ENCODE results near the gene IVNS1ABP. TPM values are rescaled to one million over a fixed set of nuclear protein-coding genes. Genes with fewer than 3 reads are reported as not detected.
"Not testable (repeated sequence)": the region's sequence is repeated elsewhere in the genome, so short reads cannot be mapped to it uniquely, and the experiment has no call there.

The IVNS1ABP gene
- total RNA-seq (69.7 TPM), polyA plus RNA-seq (70.0 TPM)
- long read RNA-seq, donor 1, full-length matches to known transcripts, result 2 of 2 reads
- long read RNA-seq, donor 1, partial matches to known transcripts, result 0 of 2 reads
- long read RNA-seq, donor 1, other reads (novel, unspliced or antisense), result 0 of 2 reads
- long read RNA-seq, donor 2, full-length matches to known transcripts, result 18 of 98 reads
- long read RNA-seq, donor 2, partial matches to known transcripts, result 75 of 98 reads
- long read RNA-seq, donor 2, other reads (novel, unspliced or antisense), result 5 of 98 reads
- long read RNA-seq, donor 3, full-length matches to known transcripts, result 24 of 157 reads
- long read RNA-seq, donor 3, partial matches to known transcripts, result 133 of 157 reads
- long read RNA-seq, donor 3, other reads (novel, unspliced or antisense), result 0 of 157 reads
- long read RNA-seq, donor 4, full-length matches to known transcripts, result 8 of 37 reads
- long read RNA-seq, donor 4, partial matches to known transcripts, result 29 of 37 reads
- long read RNA-seq, donor 4, other reads (novel, unspliced or antisense), result 0 of 37 reads
- long read RNA-seq, donor 5, full-length matches to known transcripts, result 17 of 141 reads
- long read RNA-seq, donor 5, partial matches to known transcripts, result 119 of 141 reads
- long read RNA-seq, donor 5, other reads (novel, unspliced or antisense), result 5 of 141 reads
- long read RNA-seq, donor 6, full-length matches to known transcripts, result 15 of 39 reads
- long read RNA-seq, donor 6, partial matches to known transcripts, result 24 of 39 reads
- long read RNA-seq, donor 6, other reads (novel, unspliced or antisense), result 0 of 39 reads
- long read RNA-seq, donor 7, full-length matches to known transcripts, result 33 of 114 reads
- long read RNA-seq, donor 7, partial matches to known transcripts, result 81 of 114 reads
- long read RNA-seq, donor 7, other reads (novel, unspliced or antisense), result 0 of 114 reads
- long read RNA-seq, donor 8, full-length matches to known transcripts, result 4 of 15 reads
- long read RNA-seq, donor 8, partial matches to known transcripts, result 11 of 15 reads
- long read RNA-seq, donor 8, other reads (novel, unspliced or antisense), result 0 of 15 reads
- long read RNA-seq, donor 9, full-length matches to known transcripts, result 8 of 25 reads
- long read RNA-seq, donor 9, partial matches to known transcripts, result 17 of 25 reads
- long read RNA-seq, donor 9, other reads (novel, unspliced or antisense), result 0 of 25 reads
- long read RNA-seq, donor 10, full-length matches to known transcripts, result 8 of 43 reads
- long read RNA-seq, donor 10, partial matches to known transcripts, result 35 of 43 reads
- long read RNA-seq, donor 10, other reads (novel, unspliced or antisense), result 0 of 43 reads

DNA sequence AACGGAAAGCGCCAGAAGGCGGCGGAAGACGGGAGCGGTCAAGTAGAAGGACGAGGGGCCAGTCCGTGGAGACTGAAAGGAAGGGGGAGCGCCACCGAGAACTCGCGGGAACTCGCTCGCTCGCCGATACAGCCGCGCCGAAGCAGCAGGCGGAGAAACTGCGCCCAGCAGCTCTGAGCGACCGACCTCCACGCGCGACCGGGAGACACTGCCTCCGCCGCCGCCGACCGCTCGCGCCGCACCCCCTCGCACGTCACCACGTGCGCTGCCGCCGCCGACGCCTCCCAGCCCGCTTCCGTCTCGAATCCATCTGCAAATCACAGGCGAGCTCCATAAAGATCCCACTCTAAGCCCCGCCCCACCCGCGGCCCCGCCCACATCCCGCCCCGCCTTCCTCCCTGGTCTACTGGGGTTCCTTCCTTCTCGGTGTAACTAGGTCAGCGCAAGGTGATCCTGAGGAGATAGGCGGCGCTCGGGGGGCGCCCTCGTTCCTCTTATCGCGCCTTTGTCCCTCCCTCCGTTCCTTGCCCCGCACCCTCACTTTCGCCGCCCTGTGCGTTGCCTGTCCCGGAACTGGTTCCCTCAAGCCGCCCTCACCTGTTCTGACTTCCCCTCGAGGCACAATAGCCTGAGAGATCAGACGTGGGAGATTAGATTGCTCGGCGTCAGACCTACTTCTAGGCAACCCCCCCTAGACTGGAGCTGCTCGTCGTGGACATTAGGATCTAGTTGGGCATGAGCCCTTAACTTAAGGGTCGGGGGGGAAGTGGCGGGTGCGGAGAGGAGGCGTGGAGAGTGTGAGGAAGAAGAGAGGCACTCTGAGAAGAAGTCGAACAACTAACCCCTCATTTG is at the start of gene IVNS1ABP:
Gene IVNS1ABP, minus strand, starts transcription at position 210 of the 852 bp plus-strand sequence. CDS start 7,750 bp downstream, outside the sequence.
- Histone ChIP-seq H3K4me3 (ENCODE audit: low read length in 2 of 2) (peak within 1 kb of the TSS; percentile 75 to 97), H3K9me3 (ENCODE audit: control insufficient read depth in 2 of 2, insufficient read depth in 1 of 2, low read length in 1 of 2) (peaks cover 0 to 5% of the 10 kb centered on the region in 2 donors), H3K27ac (ENCODE audit: low read depth in 1 of 2, low read length in 1 of 2) (peak within 1 kb of the TSS; percentile 95 to 99), H3K36me3 (ENCODE audit: control insufficient read depth in 2 of 2, insufficient read depth in 2 of 2, low read length in 1 of 2) (peaks cover 0 to 3% of the 10 kb centered on the region in 2 donors), H3K4me1 (ENCODE audit: control insufficient read depth in 2 of 2, insufficient read depth in 2 of 2, low read length in 2 of 2) (peaks cover 5 to 14% of the 10 kb centered on the region in 2 donors), H3K27me3 (ENCODE audit: control insufficient read depth in 2 of 2, insufficient read depth in 1 of 2, low read length in 1 of 2) (no peaks in the 10 kb centered on the region)
- WGBS, result under 1% methylated on average over 80 of the region's 80 CpGs
- peak; percentile 82 to 98 (median 94) for DNase-seq (ENCODE audit: low read depth in 6 of 9, low spot score in 9 of 9)

DNA sequence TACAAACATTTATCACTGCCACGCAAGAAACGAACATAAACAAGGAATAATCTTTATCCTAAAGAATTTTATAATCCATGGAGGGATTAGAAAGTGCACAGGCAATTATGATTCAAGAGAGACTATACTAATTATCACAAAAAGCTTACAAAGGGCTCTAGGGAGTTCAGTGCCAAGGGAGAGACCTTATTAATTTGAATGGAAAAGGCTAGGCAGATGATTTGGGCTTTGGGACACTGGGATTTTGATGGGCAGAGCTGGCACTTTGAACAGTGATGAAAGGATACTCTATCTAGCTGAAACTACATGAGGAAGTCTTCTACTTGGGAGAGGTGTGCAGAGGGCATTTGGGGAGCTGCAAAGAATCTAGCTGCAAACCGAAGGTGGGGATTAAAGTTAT is 48.9 kb upstream of the IVNS1ABP start:
- no peaks in the 10 kb centered on the region for H3K27me3 ChIP-seq (ENCODE audit: control insufficient read depth in 2 of 2, insufficient read depth in 1 of 2, low read length in 1 of 2)
- no peak overlapping the region for H3K27ac ChIP-seq (ENCODE audit: low read depth in 1 of 2, low read length in 1 of 2)
- WGBS, result 97% methylated on average over 3 of the region's 3 CpGs
- H3K36me3 ChIP-seq (ENCODE audit: control insufficient read depth in 2 of 2, insufficient read depth in 2 of 2, low read length in 1 of 2), result no peaks in the 10 kb centered on the region
- DNase-seq (ENCODE audit: low read depth in 6 of 9, low spot score in 9 of 9), result no peak
- no peak overlapping the region for H3K4me3 ChIP-seq (ENCODE audit: low read length in 2 of 2)
- no peaks in the 10 kb centered on the region for H3K4me1 ChIP-seq (ENCODE audit: control insufficient read depth in 2 of 2, insufficient read depth in 2 of 2, low read length in 2 of 2)
- no peaks in the 10 kb centered on the region for H3K9me3 ChIP-seq (ENCODE audit: control insufficient read depth in 2 of 2, insufficient read depth in 1 of 2, low read length in 1 of 2)

DNA sequence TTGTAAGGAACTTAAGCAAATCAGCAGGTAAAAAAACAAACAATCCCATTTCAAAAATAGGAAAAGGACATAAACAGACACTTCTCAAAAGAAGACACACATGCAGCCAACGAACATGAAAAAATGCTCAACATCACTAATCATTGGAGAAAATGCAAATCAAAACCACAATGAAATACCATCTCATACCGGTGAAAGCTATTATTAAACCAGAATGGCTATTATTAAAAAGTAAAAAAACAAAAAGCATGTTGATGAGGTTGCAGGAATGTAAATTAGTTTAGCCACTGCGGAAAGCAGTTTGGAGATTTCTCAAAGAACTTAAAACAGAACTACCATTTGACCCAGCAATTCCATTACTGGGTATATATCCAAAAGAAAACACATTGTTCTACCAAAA is 47.5 kb upstream of the IVNS1ABP start:
- 95% methylated on average over 3 of the region's 3 CpGs for WGBS
- H3K9me3 ChIP-seq (ENCODE audit: control insufficient read depth in 2 of 2, insufficient read depth in 1 of 2, low read length in 1 of 2); DNase-seq (ENCODE audit: low read depth in 6 of 9, low spot score in 9 of 9); H3K4me1 ChIP-seq (ENCODE audit: control insufficient read depth in 2 of 2, insufficient read depth in 2 of 2, low read length in 2 of 2); H3K27me3 ChIP-seq (ENCODE audit: control insufficient read depth in 2 of 2, insufficient read depth in 1 of 2, low read length in 1 of 2); H3K36me3 ChIP-seq (ENCODE audit: control insufficient read depth in 2 of 2, insufficient read depth in 2 of 2, low read length in 1 of 2); H3K4me3 ChIP-seq (ENCODE audit: low read length in 2 of 2); H3K27ac ChIP-seq (ENCODE audit: low read depth in 1 of 2, low read length in 1 of 2): not testable (repeated sequence)

DNA sequence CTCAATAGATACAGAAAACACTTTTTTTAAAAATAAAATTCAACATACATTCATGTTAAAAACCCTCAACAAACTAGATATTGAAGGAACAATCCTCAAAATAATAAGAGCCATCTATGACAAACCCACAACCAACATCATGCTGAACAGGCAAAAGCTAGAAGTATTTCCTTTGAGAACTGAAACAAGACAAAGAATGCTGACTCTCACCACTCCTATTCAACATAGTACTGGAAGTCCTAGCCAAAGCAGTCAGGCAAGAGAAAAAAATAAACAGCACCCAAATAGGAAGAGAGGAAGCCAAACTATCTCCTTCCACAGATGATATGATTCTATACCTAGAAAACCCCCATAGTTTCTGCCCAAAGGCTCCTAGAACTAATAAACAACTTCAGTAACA is 46.2 kb upstream of the IVNS1ABP start:
- DNase-seq (ENCODE audit: low read depth in 6 of 9, low spot score in 9 of 9), result no peak
- no peaks in the 10 kb centered on the region for H3K9me3 ChIP-seq (ENCODE audit: control insufficient read depth in 2 of 2, insufficient read depth in 1 of 2, low read length in 1 of 2)
- H3K4me3 ChIP-seq (ENCODE audit: low read length in 2 of 2), result no peak overlapping the region
- H3K36me3 ChIP-seq (ENCODE audit: control insufficient read depth in 2 of 2, insufficient read depth in 2 of 2, low read length in 1 of 2), result no peaks in the 10 kb centered on the region
- H3K27ac ChIP-seq (ENCODE audit: low read depth in 1 of 2, low read length in 1 of 2), result no peak overlapping the region
- no peaks in the 10 kb centered on the region for H3K4me1 ChIP-seq (ENCODE audit: control insufficient read depth in 2 of 2, insufficient read depth in 2 of 2, low read length in 2 of 2)
- no peaks in the 10 kb centered on the region for H3K27me3 ChIP-seq (ENCODE audit: control insufficient read depth in 2 of 2, insufficient read depth in 1 of 2, low read length in 1 of 2)

DNA sequence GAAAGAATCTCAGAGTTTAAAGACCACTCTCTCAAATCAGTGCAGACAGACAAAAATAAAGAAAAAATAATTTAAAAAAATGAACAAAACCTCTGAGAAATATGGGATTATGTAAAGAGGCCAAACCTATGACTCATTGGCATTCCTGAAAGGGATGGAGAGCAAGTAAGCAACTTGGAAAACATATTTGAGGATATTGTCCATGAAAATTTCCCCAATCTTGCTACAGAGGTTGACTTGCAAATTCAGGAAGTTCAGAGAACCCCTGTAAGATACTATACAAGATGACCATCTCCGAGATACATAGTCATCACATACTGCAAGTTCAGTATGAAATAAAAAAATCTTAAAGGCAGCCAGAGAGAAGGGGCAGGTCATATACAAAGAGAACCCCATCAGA is 43.7 kb upstream of the IVNS1ABP start:
- no peak overlapping the region for H3K27ac ChIP-seq (ENCODE audit: low read depth in 1 of 2, low read length in 1 of 2)
- no peaks in the 10 kb centered on the region for H3K9me3 ChIP-seq (ENCODE audit: control insufficient read depth in 2 of 2, insufficient read depth in 1 of 2, low read length in 1 of 2)
- no peaks in the 10 kb centered on the region for H3K36me3 ChIP-seq (ENCODE audit: control insufficient read depth in 2 of 2, insufficient read depth in 2 of 2, low read length in 1 of 2)
- DNase-seq (ENCODE audit: low read depth in 6 of 9, low spot score in 9 of 9), result no peak
- no peaks in the 10 kb centered on the region for H3K4me1 ChIP-seq (ENCODE audit: control insufficient read depth in 2 of 2, insufficient read depth in 2 of 2, low read length in 2 of 2)
- H3K4me3 ChIP-seq (ENCODE audit: low read length in 2 of 2), result no peak overlapping the region
- 98% methylated on average over 1 of the region's 1 CpG for WGBS
- no peaks in the 10 kb centered on the region for H3K27me3 ChIP-seq (ENCODE audit: control insufficient read depth in 2 of 2, insufficient read depth in 1 of 2, low read length in 1 of 2)

DNA sequence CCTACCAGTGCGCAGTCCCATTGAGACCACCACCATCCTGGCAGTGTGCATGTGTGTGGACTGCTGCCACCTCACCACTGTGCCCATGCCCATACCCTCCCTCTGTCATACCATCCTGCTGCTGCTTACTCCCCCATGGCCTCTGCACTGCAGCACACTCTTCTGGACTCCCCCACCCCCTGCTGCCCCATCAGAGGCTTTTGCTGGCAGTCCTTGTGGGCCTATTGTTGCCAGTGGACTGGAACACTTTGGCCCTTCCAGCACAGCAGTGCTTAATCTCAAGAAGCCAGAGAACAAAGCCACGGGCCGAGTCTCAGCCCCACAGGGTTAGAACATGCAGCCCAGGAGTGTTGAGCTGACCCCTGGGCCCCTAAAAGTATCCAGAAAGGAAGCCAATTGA is 41.9 kb upstream of the IVNS1ABP start:
- Histone ChIP-seq H3K4me1 (ENCODE audit: control insufficient read depth in 2 of 2, insufficient read depth in 2 of 2, low read length in 2 of 2) (no peaks in the 10 kb centered on the region), H3K4me3 (ENCODE audit: low read length in 2 of 2) (no peak overlapping the region), H3K36me3 (ENCODE audit: control insufficient read depth in 2 of 2, insufficient read depth in 2 of 2, low read length in 1 of 2) (no peaks in the 10 kb centered on the region), H3K27ac (ENCODE audit: low read depth in 1 of 2, low read length in 1 of 2) (no peak overlapping the region), H3K9me3 (ENCODE audit: control insufficient read depth in 2 of 2, insufficient read depth in 1 of 2, low read length in 1 of 2) (no peaks in the 10 kb centered on the region), H3K27me3 (ENCODE audit: control insufficient read depth in 2 of 2, insufficient read depth in 1 of 2, low read length in 1 of 2) (no peaks in the 10 kb centered on the region)
- WGBS, result 98% methylated on average over 3 of the region's 3 CpGs
- DNase-seq (ENCODE audit: low read depth in 6 of 9, low spot score in 9 of 9), result no peak

DNA sequence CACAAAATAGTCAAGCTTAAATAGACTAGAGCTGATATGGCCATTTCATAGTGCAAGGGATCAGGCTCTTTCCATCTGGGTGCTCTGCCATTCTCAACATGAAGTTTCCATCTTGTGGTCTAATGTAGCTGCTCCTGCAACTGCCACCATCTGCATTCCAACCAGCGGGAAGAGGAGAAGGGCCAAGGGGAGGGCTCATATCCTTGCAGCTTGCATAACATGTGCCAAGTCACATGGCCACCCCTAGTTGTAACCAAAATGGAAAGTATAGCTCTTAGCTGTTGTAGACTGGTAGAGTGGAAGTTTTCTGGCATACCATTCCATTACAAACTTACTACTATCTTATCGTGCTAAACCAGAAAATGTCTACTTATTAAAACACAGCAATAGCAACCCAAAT is 38.9 kb upstream of the IVNS1ABP start:
- Histone ChIP-seq H3K4me1 (ENCODE audit: control insufficient read depth in 2 of 2, insufficient read depth in 2 of 2, low read length in 2 of 2) (no peaks in the 10 kb centered on the region), H3K4me3 (ENCODE audit: low read length in 2 of 2) (no peak overlapping the region), H3K27me3 (ENCODE audit: control insufficient read depth in 2 of 2, insufficient read depth in 1 of 2, low read length in 1 of 2) (no peaks in the 10 kb centered on the region), H3K36me3 (ENCODE audit: control insufficient read depth in 2 of 2, insufficient read depth in 2 of 2, low read length in 1 of 2) (no peaks in the 10 kb centered on the region), H3K9me3 (ENCODE audit: control insufficient read depth in 2 of 2, insufficient read depth in 1 of 2, low read length in 1 of 2) (no peaks in the 10 kb centered on the region), H3K27ac (ENCODE audit: low read depth in 1 of 2, low read length in 1 of 2) (no peak overlapping the region)
- 94% methylated on average over 2 of the region's 2 CpGs for WGBS
- DNase-seq (ENCODE audit: low read depth in 6 of 9, low spot score in 9 of 9), result no peak

DNA sequence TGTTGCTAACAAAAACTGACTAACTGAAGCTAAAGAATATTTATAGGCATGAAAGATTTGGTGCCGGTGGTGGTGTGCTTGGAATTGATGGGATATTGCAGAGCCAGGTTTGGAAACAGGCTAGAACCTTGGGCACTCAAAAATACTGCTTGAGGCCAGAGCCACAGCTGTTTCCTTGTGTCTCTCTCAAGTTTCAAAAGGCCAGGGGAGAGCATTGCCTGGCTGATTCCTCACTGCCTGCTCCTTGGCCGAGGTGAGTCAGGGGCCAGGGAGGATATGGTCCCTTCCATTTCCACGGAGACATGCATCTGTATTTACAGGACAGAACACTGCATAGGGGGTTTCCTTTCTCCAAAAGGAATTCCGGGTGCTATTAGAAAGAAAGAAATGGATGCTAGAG is 36.1 kb upstream of the IVNS1ABP start:
- H3K27ac ChIP-seq (ENCODE audit: low read depth in 1 of 2, low read length in 1 of 2), result no peak overlapping the region
- WGBS, result 98% methylated on average over 4 of the region's 4 CpGs
- no peaks in the 10 kb centered on the region for H3K27me3 ChIP-seq (ENCODE audit: control insufficient read depth in 2 of 2, insufficient read depth in 1 of 2, low read length in 1 of 2)
- no peaks in the 10 kb centered on the region for H3K9me3 ChIP-seq (ENCODE audit: control insufficient read depth in 2 of 2, insufficient read depth in 1 of 2, low read length in 1 of 2)
- H3K36me3 ChIP-seq (ENCODE audit: control insufficient read depth in 2 of 2, insufficient read depth in 2 of 2, low read length in 1 of 2), result no peaks in the 10 kb centered on the region
- H3K4me1 ChIP-seq (ENCODE audit: control insufficient read depth in 2 of 2, insufficient read depth in 2 of 2, low read length in 2 of 2), result no peaks in the 10 kb centered on the region
- DNase-seq (ENCODE audit: low read depth in 6 of 9, low spot score in 9 of 9), result no peak
- no peak overlapping the region for H3K4me3 ChIP-seq (ENCODE audit: low read length in 2 of 2)

Measured in thymus (tissue), 14 donors.